Chondrocyte (in vitro differentiated cells): Measurements from ENCODE around the gene KAT6B. TPM values are rescaled to one million over a fixed set of nuclear protein-coding genes. Genes with fewer than 3 reads are reported as not detected.

Experiments
- DNase-seq: peaks from one replicate; pipeline ENCODE4 v3.0.0; 2021; ENCODE audit warnings: mixed read lengths, low spot score
- H3K27ac Mint-ChIP-seq: one replicate; pipeline ENCODE4 v1.8.0; 2021; ENCODE audit warnings: mild to moderate bottlenecking, moderate library complexity, mixed read lengths; ENCODE audit not compliant: unreplicated experiment
- H3K27me3 Mint-ChIP-seq: 2 replicates; pipeline ENCODE4 v1.8.0; 2021; ENCODE audit warnings: low read depth, mixed read lengths
- H3K36me3 Mint-ChIP-seq: 2 replicates; pipeline ENCODE4 v1.8.0; 2021; ENCODE audit warnings: low read depth, mixed read lengths
- H3K4me1 Mint-ChIP-seq: 2 replicates; pipeline ENCODE4 v1.8.0; 2021; ENCODE audit warnings: low read depth, mild to moderate bottlenecking, mixed read lengths
- H3K4me3 Mint-ChIP-seq: one replicate; pipeline ENCODE4 v1.8.0; 2021; ENCODE audit warnings: mild to moderate bottlenecking, moderate library complexity, mixed read lengths; ENCODE audit not compliant: unreplicated experiment
- H3K9me3 Mint-ChIP-seq: 2 replicates; pipeline ENCODE4 v1.8.0; 2021; ENCODE audit warnings: low read depth, mixed read lengths
- total RNA-seq: library from RNA; stranded (reverse); gene quantifications from 3 replicates; pipeline ENCODE4 v1.2.1, GENCODE V29; 2021
- TF ChIP-seq, protein P1 (sequence below): fragments of 200-600 bp; sonication (generic); IDR thresholded peaks from 2 replicates; pipeline ENCODE4 v1.5.0; 2021; ENCODE audit warnings: antibody characterized with exemption, mild to moderate bottlenecking, moderate library complexity

The KAT6B gene
- total RNA-seq, 1 donor from 2014 or later: 20.8 TPM

DNA sequence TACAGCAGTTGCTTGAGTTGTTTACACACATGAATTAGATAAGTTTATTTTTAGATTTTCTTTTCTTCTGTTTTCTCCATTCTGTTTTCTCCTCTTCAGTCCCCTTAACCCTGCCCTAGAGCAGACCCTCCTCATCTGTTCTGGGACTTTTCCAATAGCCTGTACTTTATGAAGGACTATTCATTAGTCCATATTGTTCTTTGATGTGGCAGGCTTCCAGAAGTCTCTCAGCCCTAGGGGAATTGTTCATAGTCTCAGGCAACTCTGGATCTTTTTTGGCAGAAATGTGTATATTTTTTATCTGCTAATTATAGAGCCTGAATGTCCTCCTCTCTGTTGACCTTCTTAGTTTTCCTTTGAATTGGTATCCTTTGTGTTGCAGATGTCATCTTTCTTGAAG lies 25.4 kb downstream of the KAT6B start:
- TF ChIP-seq, protein P1, sequence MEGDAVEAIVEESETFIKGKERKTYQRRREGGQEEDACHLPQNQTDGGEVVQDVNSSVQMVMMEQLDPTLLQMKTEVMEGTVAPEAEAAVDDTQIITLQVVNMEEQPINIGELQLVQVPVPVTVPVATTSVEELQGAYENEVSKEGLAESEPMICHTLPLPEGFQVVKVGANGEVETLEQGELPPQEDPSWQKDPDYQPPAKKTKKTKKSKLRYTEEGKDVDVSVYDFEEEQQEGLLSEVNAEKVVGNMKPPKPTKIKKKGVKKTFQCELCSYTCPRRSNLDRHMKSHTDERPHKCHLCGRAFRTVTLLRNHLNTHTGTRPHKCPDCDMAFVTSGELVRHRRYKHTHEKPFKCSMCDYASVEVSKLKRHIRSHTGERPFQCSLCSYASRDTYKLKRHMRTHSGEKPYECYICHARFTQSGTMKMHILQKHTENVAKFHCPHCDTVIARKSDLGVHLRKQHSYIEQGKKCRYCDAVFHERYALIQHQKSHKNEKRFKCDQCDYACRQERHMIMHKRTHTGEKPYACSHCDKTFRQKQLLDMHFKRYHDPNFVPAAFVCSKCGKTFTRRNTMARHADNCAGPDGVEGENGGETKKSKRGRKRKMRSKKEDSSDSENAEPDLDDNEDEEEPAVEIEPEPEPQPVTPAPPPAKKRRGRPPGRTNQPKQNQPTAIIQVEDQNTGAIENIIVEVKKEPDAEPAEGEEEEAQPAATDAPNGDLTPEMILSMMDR: no peak
- DNase-seq: no peak
- no peak overlapping the region for H3K27ac Mint-ChIP-seq
- H3K9me3 Mint-ChIP-seq: no peaks in the 10 kb centered on the region
- H3K4me3 Mint-ChIP-seq: no peak overlapping the region
- peaks cover 23% of the 10 kb centered on the region for H3K4me1 Mint-ChIP-seq
- H3K36me3 Mint-ChIP-seq: no peaks in the 10 kb centered on the region
- H3K27me3 Mint-ChIP-seq: no peaks in the 10 kb centered on the region

DNA sequence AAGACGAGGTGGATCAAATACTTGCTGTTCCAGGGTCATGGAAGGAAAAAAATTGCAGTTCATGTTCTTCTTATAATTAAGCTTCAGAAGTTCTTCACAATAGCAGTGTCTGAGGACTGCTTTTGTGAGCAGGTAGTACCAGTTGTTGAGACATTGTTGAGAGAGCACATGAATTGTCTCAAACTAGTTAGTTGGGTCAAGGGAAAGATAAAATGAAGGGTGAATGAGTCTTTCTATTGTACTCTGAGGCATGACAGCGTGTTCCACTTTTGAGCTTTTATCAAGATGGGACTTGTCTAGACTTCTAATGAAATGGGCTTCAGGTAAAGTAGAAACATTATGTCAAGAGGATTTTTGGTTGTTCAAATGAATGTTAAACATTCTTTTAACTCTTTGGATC lies 26.0 kb downstream of the KAT6B start:
- Mint-ChIP-seq H3K4me3 (no peak overlapping the region), H3K4me1 (peaks cover 23% of the 10 kb centered on the region), H3K27ac (no peak overlapping the region), H3K9me3 (peaks cover 2% of the 10 kb centered on the region), H3K36me3 (no peaks in the 10 kb centered on the region), H3K27me3 (no peaks in the 10 kb centered on the region)
- TF ChIP-seq, protein P1: no peak
- DNase-seq: no peak

DNA sequence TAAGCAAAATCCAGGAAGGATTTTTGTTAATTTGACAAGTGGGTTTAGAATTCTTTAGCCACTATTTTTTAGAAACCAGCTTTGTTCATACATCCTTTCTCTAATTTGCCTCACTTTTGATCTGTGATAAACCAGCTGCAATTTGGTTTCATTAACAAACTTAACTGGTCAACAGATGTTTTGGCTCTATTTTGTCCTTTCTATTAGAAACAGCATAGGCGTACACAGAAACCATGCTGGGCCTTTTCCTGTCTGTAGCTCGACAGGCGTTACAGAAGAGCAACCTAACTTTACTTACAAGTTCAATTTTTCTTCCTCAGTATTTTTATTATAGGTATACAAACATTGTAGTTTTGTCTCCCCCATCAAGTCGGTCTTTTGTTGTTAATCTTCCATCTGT lies 28.2 kb downstream of the KAT6B start:
- peaks cover 23% of the 10 kb centered on the region for H3K4me1 Mint-ChIP-seq
- no peaks in the 10 kb centered on the region for H3K27me3 Mint-ChIP-seq
- no peaks in the 10 kb centered on the region for H3K36me3 Mint-ChIP-seq

DNA sequence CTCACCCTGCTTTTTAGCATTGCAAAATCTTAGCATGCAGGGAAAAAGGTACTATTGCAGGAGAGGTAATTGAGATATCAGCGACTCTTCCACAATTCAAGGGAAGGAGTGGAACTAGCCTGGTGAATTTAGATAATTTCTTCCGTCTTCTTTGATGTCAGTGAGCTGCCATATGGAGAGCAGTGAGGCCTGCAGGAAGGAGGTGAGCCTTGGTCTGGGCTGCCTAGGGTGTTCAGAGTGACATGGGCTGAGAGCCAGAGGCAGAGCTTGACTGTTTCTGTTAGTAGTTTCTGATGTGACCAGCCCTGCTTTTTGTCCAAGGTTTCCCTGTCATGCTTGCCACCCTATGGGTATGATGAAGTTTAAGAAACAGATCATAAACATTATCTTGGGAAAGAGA lies 28.6 kb downstream of the KAT6B start:
- Mint-ChIP-seq H3K4me3 (no peak overlapping the region), H3K27ac (no peak overlapping the region), H3K36me3 (no peaks in the 10 kb centered on the region), H3K9me3 (peaks cover 2% of the 10 kb centered on the region), H3K27me3 (no peaks in the 10 kb centered on the region), H3K4me1 (peaks cover 23% of the 10 kb centered on the region)
- no peak for DNase-seq
- TF ChIP-seq, protein P1: no peak

More for the DNA sequence above, 28.2 kb downstream of the KAT6B start:
- H3K4me3 Mint-ChIP-seq: no peak overlapping the region
- peaks cover 2% of the 10 kb centered on the region for H3K9me3 Mint-ChIP-seq
- H3K27ac Mint-ChIP-seq: no peak overlapping the region
- TF ChIP-seq, protein P1: no peak
- DNase-seq: no peak

DNA sequence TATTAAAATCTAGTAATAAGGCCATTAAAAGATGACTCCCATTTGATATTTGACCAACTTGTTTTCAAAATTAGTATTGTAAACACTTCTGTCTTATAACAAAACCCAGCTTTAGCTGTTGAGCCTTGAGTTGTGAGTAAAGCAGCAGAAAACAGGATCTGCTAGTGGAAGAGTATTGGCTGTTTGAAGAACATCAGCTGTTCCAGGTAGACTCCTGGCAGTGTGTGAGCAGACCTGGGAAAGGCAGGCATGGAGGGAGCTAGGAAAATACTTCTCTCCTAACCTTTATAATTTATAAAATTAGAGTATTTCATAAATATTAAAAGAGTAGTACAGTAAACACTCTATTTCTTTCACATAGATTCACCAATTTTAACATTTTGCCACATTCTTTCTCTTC lies 29.0 kb downstream of the KAT6B start:
- Mint-ChIP-seq H3K27ac (no peak overlapping the region), H3K36me3 (no peaks in the 10 kb centered on the region), H3K27me3 (no peaks in the 10 kb centered on the region), H3K9me3 (peaks cover 2% of the 10 kb centered on the region), H3K4me1 (peaks cover 23% of the 10 kb centered on the region), H3K4me3 (no peak overlapping the region)
- TF ChIP-seq, protein P1: no peak
- no peak for DNase-seq
